ENCODE results near the gene NIPSNAP2. TPM values are rescaled to one million over a fixed set of nuclear protein-coding genes. Genes with fewer than 3 reads are reported as not detected.

Gene NIPSNAP2
- total and polyA plus RNA-seq, 10 of the 15 experiments (the other 5 are each of a cell fraction or from before 2014, with no cell fraction given) = 24.7 to 88.5 (median 49.9) TPM

GRCh38 chr7:56003749-56004148 lies 39.4 kb downstream of the NIPSNAP2 start:
- TF ChIP-seq USF1 (IDR thresholded peaks at IDR 0.05; ENCODE audit: borderline replicate concordance, extremely low read length, insufficient read depth, low read depth, low read length) = no peak
- TF ChIP-seq E2F8 (IDR thresholded peaks at IDR 0.05; ENCODE audit: low read depth, partially characterized antibody) = no peak
- no peak for TF ChIP-seq CUX1 (IDR thresholded peaks at IDR 0.05; ENCODE audit: insufficient replicate concordance, low read depth, low read length)
- TF ChIP-seq E2F4 (IDR thresholded peaks at IDR 0.05; ENCODE audit: low read depth, low read length) = no peak
- TF ChIP-seq SP1 (IDR thresholded peaks at IDR 0.05; ENCODE audit: low read depth, low read length) = no peak
- no peak for TF ChIP-seq FOXM1 (IDR thresholded peaks at IDR 0.05; ENCODE audit: low read depth, low read length)
- no peak for TF ChIP-seq GATAD2B (conservative IDR thresholded peaks at IDR 0.05; ENCODE audit: low read depth)
- TF ChIP-seq HDAC6 (IDR thresholded peaks at IDR 0.05; ENCODE audit: unreplicated experiment) = no peak
- TF ChIP-seq MAX (IDR thresholded peaks at IDR 0.05; ENCODE audit: low read depth, low read length) = no peak
- Histone ChIP-seq H3K27ac (ENCODE audit: control insufficient read depth, insufficient read depth) (no peak overlapping the region), H3K79me2 (ENCODE audit: control insufficient read depth, insufficient read depth, low read length) (no peaks in the 10 kb centered on the region), H3K9me3 (replicated peaks; ENCODE audit: control insufficient read depth, insufficient read depth, low read length) (no peaks in the 10 kb centered on the region), H3K4me3 (no peak overlapping the region), H3K9ac (ENCODE audit: control insufficient read depth, insufficient read depth, low read length) (no peak overlapping the region), H4K20me1 (ENCODE audit: control insufficient read depth, insufficient read depth) (no peaks in the 10 kb centered on the region), H2AFZ (ENCODE audit: control insufficient read depth, low read depth, low read length) (no peak overlapping the region), H3K27me3 (replicated peaks in 1 of 2; ENCODE audit: control insufficient read depth in 2 of 2, insufficient read depth in 2 of 2, low read length in 1 of 2) (no peaks in the 10 kb centered on the region), H3K4me2 (ENCODE audit: control insufficient read depth, insufficient read depth) (no peak overlapping the region), H3K36me3 (ENCODE audit: control insufficient read depth in 2 of 2, insufficient read depth in 2 of 2, low read length in 1 of 2) (no peaks in the 10 kb centered on the region), H3K4me1 (ENCODE audit: control insufficient read depth, insufficient read depth, low read length) (no peaks in the 10 kb centered on the region)
- ATAC-seq = no peak
- 87% methylated on average over 4 of the region's 4 CpGs for WGBS (ENCODE audit: insufficient coverage, insufficient replicate concordance, low lambda C conversion rate, missing lambda C conversion rate)
- DNase-seq (ENCODE audit: low read depth, low spot score) = no peak
- FAIRE-seq = no peak
- RAD21 ChIA-PET (ENCODE audit: unreplicated experiment) = interaction anchor here (1.6 kb wide), 1 partner anchor 71 kb away, joined by 5 read pairs; no protein-coding TSS in a partner anchor
- CTCF ChIA-PET = interaction anchor here (1.3 to 11.2 kb wide), 3 partner anchors 10 to 70 kb away, joined by 3 to 95 read pairs (median 5); no protein-coding TSS in a partner anchor
- intact Hi-C loops (cut with micrococcal nuclease; ENCODE audit: unreplicated experiment) (no loop called here), in situ Hi-C loops (cut with MboI) (loop anchor here (5.0 kb wide), 1 partner anchor 69 kb away; no protein-coding TSS in a partner anchor)
- BruUV-seq (replicated peaks) = no TSS peak
- SMC1A ChIA-PET (ENCODE audit: uncharacterized antibody, unreplicated experiment) = interaction anchor here (0.9 to 1.6 kb wide), 2 partner anchors 62 to 66 kb away, joined by 3 to 4 read pairs; no protein-coding TSS in a partner anchor
- POLR2A ChIA-PET = no interaction called here
